GM18498 (cell line): Measurements from ENCODE around the gene ST3GAL5.

Source experiments
- ATAC-seq: cut with Tn5 transposase; IDR thresholded peaks from one replicate; pipeline ENCODE4 v1.9.1; 2021; ENCODE audit warnings: mild to moderate bottlenecking, moderate library complexity; ENCODE audit not compliant: unreplicated experiment

Gene ST3GAL5

DNA sequence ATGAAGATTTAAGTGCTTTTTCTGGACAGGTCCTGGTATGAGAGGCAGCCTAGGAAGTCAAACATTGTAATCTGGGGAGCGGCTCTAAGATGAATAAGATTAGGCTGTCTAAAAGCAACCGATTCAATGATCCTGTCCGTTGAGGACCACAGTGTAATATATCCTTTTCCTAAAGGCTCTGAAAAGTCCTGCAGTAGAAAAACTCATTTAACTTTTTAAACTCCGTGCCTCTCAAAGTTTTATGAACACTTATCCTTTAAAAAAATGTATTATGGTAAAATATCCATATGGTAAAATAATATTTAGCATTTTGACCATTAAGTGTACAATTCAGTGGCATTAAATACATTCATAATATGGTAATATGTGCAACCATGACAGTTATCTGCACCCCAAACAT lies 95.2 kb downstream of the ST3GAL5 start:
- no peak for ATAC-seq

DNA sequence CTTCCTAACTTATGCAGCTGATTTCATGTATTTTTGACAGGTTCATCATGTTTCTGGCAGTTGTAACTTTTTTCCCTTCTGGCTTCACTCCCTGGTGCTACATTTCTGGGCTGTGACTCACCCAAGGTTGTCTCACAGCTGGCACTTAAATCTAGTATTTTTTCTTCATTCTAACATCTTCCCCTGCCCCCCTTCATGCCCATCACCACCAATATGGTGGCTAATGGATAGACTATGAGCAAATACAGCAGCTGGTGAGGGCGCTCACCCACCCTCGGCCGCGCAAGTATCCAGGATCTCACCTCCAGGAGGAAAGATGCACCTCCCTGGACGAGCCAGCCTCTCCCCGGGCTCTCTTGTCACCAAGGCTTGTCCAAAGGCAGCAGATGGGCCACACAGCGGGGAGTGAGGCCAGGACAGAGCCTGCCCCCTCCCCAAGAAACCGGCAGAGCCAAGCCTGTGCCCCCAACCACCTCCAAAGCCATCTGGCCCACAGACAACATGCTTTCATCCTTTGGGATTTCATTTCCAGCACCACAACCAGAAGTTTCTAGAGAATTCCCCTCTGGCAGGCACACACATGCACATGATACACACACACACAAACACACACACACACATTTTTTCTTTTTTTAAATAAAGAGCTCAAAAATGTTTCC lies 95.9 kb downstream of the ST3GAL5 start:
- ATAC-seq: no peak

DNA sequence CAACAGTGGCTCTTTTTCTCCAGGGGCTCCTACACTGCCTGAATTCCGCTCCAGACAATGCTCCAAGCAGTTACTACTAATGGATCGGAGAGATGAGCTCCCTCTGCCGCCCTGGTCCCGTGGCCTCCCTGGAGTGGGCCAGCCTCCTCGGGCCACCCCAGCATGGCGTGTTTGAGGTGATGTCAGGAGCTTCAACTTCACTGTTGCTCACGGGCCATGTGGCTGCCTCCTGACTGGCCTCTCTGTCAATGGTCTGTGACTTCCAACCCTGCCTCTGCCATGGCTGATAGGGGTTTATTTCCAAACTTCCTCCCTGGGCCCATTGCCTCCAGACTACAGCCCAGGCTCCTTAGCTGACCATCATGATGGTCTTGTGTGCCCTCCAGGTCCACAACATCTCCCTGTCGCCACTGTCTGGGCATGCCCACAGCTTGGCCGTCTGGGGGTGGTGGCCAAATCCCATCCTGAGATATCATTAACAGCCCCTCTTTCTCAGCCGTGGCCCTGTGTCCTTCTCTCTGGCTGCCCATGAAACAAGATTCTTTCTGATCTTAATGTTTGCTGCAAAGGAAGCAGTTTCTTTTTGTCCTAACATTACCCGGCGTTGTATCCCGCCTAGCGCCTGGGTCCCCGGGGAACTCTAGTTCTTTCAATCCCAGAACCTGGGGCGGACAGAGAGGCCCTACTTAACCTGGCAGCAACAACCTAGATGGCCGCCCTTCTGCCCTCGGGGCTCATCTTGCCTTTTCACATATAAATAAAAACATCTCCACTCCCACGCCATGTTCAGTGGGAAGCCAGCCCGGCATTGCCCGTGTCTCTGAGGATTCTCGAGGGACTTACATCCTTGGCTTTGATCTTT lies 96.9 kb downstream of the ST3GAL5 start:
- no peak for ATAC-seq

DNA sequence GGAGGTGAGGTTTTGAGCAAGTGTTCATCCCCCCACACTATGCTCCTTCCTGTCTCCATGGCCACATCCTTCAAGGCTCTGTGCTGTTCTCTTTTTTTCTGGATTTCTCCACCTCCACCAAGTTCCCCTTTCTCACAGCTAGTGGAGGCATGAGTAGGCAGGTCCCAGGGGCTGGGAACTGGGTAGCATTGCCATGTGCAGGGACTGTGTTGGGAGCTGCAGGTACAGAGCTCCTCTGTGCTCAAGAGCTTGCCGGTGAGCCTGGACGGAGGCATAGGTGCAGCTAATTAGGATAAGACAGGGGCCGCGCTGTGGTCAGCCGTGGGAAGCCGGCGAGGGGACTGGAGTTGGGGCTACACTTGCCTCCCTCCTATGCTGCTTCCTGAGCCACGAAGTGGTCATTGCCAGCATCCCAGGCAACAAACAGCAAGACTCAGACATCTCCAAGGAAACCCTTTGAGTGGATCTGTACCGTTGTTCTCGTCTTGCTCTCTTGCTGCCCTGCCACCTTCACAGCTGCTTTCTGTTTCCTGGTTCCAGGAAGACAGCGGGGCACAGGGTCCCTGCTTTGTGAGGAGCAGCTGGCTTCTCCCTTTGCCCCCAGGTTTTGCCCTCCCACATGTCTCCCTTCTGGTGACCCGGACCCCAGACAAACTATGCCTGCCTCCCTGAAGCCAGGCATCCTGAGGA lies 98.1 kb downstream of the ST3GAL5 start:
- no peak for ATAC-seq

DNA sequence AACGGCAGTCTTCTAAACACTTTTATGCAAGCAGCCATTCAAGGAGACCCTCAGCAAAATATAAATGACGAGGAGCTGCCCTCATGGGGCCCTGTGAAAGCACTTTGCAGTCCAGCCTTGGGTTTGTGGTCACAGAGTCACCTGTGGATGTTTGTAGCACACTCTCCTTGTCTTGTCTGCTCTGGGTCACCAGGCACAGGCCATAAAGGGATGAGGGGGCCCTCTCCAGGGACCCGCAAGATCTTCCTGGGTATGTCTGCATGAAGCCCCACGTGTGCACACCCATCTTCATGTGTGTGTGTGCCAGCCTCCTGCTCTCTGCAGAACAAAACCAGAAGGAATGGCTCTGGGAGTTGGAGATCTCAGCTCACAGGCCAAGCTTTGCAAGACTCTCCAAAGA lies 98.8 kb downstream of the ST3GAL5 start:
- ATAC-seq: no peak

DNA sequence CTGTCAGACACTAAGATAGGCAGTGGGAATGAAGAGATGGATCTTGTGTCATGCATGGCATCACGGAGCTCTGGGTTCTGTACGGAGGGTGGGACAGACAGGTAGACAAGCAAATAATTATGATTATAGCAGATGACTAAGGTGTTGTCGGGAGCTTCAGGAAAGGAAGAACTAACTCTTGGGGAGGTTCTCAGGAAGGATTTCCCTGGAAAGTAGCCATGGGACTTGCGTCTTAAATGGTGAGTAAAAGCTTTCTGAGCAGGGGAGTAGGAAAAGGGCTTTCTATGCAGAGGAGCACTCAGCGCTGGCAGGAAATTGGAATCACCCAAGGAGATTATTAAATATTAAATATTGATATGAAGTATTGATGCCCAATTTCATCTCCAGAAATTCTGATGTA lies 99.5 kb downstream of the ST3GAL5 start:
- ATAC-seq: no peak

DNA sequence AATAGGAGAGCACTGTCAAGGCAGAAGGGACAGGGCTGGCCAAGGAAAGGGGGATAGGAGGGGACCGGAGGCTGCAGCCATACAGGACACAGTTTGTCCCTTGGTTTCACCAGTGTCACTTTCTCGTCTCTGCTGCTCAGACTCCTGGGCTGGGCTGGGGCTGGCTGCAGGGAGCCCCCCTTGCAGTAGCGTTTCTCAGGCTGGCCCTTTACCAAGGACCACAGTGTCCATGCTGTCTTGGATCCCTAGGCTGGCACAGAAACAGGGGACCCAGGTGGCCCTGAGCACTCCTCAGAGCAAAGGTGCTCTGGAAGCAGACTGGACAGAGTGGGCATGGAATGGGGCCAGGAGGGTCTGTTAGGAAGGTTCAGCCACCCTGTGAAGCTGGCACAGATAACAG lies 100.2 kb downstream of the ST3GAL5 start:
- no peak for ATAC-seq

DNA sequence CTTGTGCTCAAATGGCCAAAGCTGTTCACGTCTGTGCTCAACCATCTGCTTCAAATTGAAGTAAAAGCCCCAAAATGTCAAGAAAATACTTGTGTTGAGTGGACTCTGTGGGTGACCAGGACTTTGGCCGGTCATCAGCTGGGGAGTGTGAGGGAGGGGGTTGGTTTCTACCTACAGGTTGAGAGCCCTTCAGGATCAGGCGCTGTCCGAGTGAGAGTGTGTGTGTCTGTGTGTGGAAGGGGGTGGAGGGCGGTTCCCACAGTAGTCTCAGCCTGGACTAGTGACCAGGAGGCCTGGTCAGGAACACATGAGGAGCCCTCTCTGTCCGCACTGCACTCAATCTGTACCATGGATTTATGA lies 100.8 kb downstream of the ST3GAL5 start:
- no peak for ATAC-seq

DNA sequence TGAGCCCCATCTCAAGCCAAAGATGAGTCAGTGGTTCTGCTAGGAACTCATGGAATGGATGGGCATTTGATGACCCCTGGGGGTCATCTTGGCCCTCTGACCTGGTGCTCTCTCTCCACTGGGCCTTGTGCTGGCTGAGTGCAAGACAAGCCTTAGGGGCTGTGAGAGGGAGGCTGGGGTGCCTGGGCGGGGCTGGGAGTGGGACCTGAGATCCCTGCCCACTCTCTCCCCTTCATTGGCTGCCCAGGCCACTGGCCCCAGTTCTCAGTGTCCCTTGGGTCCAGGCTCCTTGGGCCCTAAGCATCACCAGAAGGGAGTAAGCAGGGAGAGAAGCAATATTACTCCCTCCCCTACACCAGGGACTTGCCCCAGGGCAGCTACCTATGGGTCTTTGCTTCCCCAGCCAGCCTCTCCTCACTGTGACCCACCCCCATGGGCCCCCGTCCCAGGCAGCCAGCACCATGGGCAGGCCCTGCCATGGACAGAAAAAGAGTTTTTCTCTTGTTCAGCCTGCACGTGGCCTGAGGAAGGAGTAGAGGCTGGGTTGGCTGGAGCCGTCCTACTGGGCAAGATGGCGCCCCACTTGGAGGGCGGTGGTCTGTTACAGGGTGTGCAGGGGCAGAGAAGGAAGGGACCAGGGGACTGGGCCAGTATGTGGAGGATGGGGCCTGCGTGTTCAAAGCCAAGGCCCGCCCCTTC lies 101.4 kb downstream of the ST3GAL5 start:
- ATAC-seq: no peak
